Measurements from ENCODE around the gene TMEM161B. TPM values are rescaled to one million over a fixed set of nuclear protein-coding genes. Genes with fewer than 3 reads are reported as not detected.
"Not testable (repeated sequence)": the region's sequence is repeated elsewhere in the genome, so short reads cannot be mapped to it uniquely, and the experiment has no call there.

Gene TMEM161B
- total and polyA plus RNA-seq, 9 donors, result 9.8 to 22.9 (median 16.1) TPM

DNA sequence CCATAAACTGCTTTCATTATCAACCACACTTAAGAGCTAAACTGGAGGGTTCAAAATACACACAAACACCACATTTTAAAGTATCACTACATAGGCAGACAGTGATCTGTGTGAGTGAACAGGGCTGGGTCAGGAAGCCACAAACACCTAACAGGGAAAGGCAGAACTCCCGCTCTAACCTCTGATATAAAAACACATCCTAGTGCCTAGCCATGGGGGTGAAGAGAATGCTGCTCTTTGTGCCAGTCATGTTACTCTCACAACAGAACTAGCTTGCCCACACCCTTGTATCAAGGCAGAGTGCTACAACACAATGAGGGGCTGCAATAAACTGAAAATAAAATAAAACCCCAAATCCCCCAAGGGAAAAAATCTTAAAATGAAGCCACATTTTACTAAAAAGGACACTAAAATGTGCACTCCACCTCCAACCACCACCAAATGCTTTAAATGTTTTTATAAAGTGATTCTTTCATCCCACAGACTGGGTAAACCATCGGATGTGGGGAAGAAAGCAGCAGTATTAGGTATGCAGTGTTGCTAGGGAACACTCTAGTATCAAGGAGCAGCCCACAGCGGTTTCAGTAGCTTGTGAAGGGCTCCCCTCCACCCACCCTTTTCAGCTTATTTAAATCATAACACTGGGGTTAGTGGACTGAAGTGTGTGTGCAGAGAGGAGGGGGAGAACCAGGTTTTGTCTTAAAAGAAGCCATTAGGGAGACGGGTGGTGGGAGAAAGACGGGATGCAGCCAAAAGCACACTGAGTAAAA lies 64.5 kb downstream of the TMEM161B start:
- DNase-seq, result no peak
- WGBS, 3 donors, result 77 to 81% (median 78%) methylated on average over 5 of the region's 5 CpGs
- intact Hi-C loops (cut with DNase I), result no loop called here
- Histone ChIP-seq H3K36me3 (no peaks in the 10 kb centered on the region), H3K27me3 (no peaks in the 10 kb centered on the region), H3K4me1 (ENCODE audit: insufficient read depth) (no peaks in the 10 kb centered on the region), H3K9me3 (no peaks in the 10 kb centered on the region), H3K4me3 (no peak overlapping the region), H3K27ac (no peak overlapping the region)
- TF ChIP-seq, protein P1, sequence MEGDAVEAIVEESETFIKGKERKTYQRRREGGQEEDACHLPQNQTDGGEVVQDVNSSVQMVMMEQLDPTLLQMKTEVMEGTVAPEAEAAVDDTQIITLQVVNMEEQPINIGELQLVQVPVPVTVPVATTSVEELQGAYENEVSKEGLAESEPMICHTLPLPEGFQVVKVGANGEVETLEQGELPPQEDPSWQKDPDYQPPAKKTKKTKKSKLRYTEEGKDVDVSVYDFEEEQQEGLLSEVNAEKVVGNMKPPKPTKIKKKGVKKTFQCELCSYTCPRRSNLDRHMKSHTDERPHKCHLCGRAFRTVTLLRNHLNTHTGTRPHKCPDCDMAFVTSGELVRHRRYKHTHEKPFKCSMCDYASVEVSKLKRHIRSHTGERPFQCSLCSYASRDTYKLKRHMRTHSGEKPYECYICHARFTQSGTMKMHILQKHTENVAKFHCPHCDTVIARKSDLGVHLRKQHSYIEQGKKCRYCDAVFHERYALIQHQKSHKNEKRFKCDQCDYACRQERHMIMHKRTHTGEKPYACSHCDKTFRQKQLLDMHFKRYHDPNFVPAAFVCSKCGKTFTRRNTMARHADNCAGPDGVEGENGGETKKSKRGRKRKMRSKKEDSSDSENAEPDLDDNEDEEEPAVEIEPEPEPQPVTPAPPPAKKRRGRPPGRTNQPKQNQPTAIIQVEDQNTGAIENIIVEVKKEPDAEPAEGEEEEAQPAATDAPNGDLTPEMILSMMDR (IDR thresholded peaks at IDR 0.05), result no peak
- no peak for TF ChIP-seq EP300 (IDR thresholded peaks at IDR 0.05)
- TF ChIP-seq POLR2A (IDR thresholded peaks at IDR 0.05), result no peak

DNA sequence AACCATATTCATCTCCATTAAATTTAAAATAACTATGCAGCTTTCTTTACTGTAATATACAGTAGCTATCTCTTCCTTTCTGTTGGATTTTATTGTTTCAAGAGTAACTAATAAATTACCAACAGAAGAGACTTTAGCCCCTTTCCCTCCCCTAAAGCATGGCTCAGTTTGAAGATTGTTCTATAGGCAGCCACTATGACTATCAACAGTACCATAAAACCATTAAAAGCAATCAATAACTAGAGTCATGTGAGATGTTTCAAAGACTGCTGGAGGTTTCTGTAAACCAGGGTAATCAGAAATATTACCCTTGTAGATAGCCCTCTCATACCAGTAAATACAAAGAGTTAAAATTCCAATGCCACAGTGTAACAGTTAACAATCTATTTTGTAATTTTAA lies 73.0 kb downstream of the TMEM161B start:
- H3K27me3 ChIP-seq, result no peaks in the 10 kb centered on the region
- H3K27ac ChIP-seq, result no peak overlapping the region
- no peaks in the 10 kb centered on the region for H3K36me3 ChIP-seq
- no peak for TF ChIP-seq EP300 (IDR thresholded peaks at IDR 0.05)
- TF ChIP-seq, protein P1 (IDR thresholded peaks at IDR 0.05), result no peak
- TF ChIP-seq POLR2A (IDR thresholded peaks at IDR 0.05), result no peak
- no peak overlapping the region for H3K4me3 ChIP-seq
- no peaks in the 10 kb centered on the region for H3K9me3 ChIP-seq
- intact Hi-C loops (cut with DNase I), result no loop called here
- no peaks in the 10 kb centered on the region for H3K4me1 ChIP-seq (ENCODE audit: insufficient read depth)
- DNase-seq, result no peak

DNA sequence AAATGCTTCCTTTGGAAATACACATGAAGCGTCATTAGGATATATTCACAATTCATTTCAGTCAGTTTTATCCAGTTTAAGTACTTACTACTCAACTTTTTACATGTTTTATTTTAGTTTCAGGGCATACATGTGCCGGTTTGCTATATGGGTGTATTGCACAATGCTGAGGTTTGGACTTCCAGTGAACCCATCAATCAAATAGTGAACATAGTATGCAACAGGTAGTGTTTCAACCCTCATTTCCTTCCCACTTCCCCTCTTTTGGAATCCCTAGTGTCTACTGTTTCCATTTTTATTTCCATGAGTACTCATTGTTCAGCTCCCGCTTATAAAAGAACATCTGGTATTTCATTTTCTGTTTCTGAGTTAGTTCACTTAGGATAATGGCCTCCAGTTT lies 74.7 kb downstream of the TMEM161B start:
- H3K27me3 ChIP-seq, result no peaks in the 10 kb centered on the region
- intact Hi-C loops (cut with DNase I), result no loop called here
- TF ChIP-seq, protein P1 (IDR thresholded peaks at IDR 0.05), result no peak
- TF ChIP-seq POLR2A (IDR thresholded peaks at IDR 0.05), result no peak
- no peak for TF ChIP-seq EP300 (IDR thresholded peaks at IDR 0.05)
- H3K4me3 ChIP-seq, result no peak overlapping the region
- H3K36me3 ChIP-seq, result no peaks in the 10 kb centered on the region
- H3K4me1 ChIP-seq (ENCODE audit: insufficient read depth), result no peaks in the 10 kb centered on the region
- H3K27ac ChIP-seq, result no peak overlapping the region
- peaks cover 0 to 5% of the 10 kb centered on the region in 2 donors for H3K9me3 ChIP-seq
- no peak for DNase-seq
- WGBS, 3 donors, result 98% methylated on average over 3 of the region's 3 CpGs

DNA sequence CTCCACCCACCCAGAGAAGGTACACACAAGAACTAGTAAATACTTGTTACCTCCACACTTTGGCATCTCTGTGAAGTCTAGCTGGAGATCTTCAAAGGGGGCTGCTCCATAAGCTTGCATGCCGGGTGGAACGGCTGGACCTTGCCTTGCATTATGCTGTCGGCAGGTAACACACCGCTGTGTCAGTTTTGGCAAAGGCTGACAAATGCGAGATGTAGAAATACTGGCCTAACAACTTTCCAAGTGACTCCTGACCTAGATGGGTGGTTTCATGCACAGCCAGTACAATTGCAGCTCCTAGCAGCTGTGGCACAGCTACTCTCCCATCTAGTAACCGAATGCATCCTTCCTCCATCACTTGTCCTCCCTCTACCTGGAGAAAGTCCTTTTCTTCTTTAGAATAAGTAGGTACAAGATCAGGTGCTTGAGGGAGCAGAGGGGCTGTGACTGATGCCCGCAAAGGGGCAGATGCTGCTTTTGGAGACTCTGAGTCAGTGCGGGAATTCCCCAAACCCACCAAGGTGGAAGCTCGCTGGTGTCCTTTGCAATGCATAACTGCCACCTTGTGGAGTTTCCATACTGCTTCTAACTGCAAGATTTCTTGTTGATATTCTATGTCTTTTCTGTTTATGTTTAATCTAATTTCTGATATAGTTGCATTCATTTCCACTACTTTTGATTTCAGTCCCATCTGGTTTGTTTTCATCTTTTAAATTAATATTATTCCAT lies 78.4 kb downstream of the TMEM161B start:
- H3K4me3 ChIP-seq, result no peak overlapping the region
- DNase-seq, result no peak
- no peak for TF ChIP-seq EP300 (IDR thresholded peaks at IDR 0.05)
- no peak for TF ChIP-seq POLR2A (IDR thresholded peaks at IDR 0.05)
- TF ChIP-seq, protein P1 (IDR thresholded peaks at IDR 0.05), result no peak
- intact Hi-C loops (cut with DNase I), result no loop called here
- H3K4me1 ChIP-seq (ENCODE audit: insufficient read depth), result no peaks in the 10 kb centered on the region
- H3K36me3 ChIP-seq, result no peaks in the 10 kb centered on the region
- 93 to 95% (median 95%) methylated on average over 9 of the region's 9 CpGs for WGBS, 3 donors
- H3K27me3 ChIP-seq, result no peaks in the 10 kb centered on the region
- H3K27ac ChIP-seq, result no peak overlapping the region
- peaks cover 3 to 10% of the 10 kb centered on the region in 2 donors for H3K9me3 ChIP-seq

DNA sequence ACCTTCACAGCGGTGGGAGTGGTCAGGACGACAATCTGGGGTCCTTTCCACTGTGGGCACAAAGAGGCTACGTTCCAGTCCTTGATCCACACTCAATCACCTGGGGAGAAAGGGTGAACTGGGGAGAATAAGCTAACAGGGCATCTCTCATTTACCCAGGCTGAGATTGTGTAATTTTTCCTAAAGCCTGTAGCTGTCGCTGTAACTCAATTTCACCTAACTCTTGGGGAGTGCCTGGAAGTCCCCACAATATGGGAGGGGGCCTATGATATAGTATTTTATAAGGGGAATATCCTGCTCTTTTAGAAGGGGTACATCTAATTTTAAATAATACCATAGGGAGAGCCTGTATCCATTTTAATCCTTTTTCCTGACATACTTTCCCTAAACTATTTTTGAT lies 79.2 kb downstream of the TMEM161B start:
- intact Hi-C loops (cut with DNase I); H3K27me3 ChIP-seq; H3K36me3 ChIP-seq; H3K27ac ChIP-seq; H3K4me1 ChIP-seq (ENCODE audit: insufficient read depth); DNase-seq; H3K4me3 ChIP-seq: not testable (repeated sequence)
- WGBS, 3 donors, result 95 to 98% (median 96%) methylated on average over 4 of the region's 4 CpGs
- peaks cover 3 to 10% of the 10 kb centered on the region in 2 donors for H3K9me3 ChIP-seq
